HCT116 (cell line): ENCODE measurements around the gene GRB10.

ENCODE experiments used
- SIN3A ChIP-seq: IDR thresholded peaks from 2 replicates; pipeline ENCODE4 v1.6.1; 2012; ENCODE audit warnings: low read depth
- TF ChIP-seq, protein P1 (sequence below), 3 experiments: fragments of 200-600 bp in 1 of 3; sonication (generic) in 1 of 3; IDR thresholded peaks in 2 of 3; conservative IDR thresholded peaks in 1 of 3; 2 replicates each; pipeline ENCODE4 v1.5.1; 2012 to 2017; ENCODE audit warnings: low read depth in 2 of 3, low read length in 2 of 3, antibody characterized with exemption in 1 of 3, borderline replicate concordance in 1 of 3, control low read depth in 1 of 3, mild to moderate bottlenecking in 1 of 3, mixed read lengths in 1 of 3, mixed run types in 1 of 3, moderate library complexity in 1 of 3; ENCODE audit not compliant: insufficient read depth in 1 of 3

DNA sequence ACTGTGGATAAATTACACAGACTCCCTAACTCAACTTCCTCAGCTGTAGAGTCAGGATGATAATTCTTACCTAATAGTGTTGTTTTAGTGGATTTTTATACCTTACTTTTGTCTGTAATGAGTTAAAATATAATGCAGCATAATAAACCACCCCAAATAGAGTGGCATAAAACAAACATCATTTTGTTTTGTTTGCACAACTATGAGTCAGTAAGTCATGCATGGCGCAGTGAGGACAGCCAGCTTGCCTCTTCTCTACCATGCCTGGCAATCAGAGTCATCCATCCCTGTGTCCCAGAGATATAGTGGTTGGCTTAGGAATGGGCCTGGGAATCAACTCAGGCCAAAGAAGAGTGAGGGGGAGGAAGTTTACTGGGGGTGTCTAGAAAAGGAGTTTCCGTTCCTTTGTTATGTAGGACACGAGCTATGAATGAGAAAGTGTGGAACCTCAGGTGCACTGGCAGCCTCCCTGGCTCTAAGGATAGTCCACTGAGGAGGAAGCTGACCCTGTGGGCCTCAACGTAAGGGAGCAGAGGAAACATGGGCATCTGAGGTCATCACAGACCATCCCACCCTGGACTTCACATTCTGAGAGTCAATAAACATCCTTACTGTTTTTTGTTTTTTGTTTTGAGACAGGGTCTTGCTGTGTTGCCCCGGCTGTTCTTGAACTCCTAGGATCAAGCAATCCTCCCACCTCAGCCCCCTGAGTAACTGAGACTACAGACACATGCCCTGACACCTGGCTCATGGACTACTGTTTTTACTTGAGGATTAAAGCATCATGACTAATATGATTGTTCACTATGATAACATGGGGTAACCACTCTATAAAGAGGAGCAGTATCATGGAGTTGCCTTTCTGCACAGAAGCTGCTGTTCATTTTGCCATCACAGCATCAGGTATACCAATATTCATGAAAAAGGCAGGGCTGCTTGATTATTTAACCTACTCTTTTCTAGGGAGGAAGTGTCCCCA lies 21.0 kb upstream of the GRB10 start:
- TF ChIP-seq, protein P1, sequence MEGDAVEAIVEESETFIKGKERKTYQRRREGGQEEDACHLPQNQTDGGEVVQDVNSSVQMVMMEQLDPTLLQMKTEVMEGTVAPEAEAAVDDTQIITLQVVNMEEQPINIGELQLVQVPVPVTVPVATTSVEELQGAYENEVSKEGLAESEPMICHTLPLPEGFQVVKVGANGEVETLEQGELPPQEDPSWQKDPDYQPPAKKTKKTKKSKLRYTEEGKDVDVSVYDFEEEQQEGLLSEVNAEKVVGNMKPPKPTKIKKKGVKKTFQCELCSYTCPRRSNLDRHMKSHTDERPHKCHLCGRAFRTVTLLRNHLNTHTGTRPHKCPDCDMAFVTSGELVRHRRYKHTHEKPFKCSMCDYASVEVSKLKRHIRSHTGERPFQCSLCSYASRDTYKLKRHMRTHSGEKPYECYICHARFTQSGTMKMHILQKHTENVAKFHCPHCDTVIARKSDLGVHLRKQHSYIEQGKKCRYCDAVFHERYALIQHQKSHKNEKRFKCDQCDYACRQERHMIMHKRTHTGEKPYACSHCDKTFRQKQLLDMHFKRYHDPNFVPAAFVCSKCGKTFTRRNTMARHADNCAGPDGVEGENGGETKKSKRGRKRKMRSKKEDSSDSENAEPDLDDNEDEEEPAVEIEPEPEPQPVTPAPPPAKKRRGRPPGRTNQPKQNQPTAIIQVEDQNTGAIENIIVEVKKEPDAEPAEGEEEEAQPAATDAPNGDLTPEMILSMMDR (IDR thresholded peaks at IDR 0.05 in 2 of 3, conservative IDR thresholded peaks at IDR 0.05 in 1 of 3; ENCODE audit: borderline replicate concordance in 1 of 3, insufficient read depth in 1 of 3, low read depth in 2 of 3, low read length in 2 of 3): no peak
- no peak for TF ChIP-seq SIN3A
